ENCODE data around the gene SOX8.

- TF ChIP-seq, protein P1, sequence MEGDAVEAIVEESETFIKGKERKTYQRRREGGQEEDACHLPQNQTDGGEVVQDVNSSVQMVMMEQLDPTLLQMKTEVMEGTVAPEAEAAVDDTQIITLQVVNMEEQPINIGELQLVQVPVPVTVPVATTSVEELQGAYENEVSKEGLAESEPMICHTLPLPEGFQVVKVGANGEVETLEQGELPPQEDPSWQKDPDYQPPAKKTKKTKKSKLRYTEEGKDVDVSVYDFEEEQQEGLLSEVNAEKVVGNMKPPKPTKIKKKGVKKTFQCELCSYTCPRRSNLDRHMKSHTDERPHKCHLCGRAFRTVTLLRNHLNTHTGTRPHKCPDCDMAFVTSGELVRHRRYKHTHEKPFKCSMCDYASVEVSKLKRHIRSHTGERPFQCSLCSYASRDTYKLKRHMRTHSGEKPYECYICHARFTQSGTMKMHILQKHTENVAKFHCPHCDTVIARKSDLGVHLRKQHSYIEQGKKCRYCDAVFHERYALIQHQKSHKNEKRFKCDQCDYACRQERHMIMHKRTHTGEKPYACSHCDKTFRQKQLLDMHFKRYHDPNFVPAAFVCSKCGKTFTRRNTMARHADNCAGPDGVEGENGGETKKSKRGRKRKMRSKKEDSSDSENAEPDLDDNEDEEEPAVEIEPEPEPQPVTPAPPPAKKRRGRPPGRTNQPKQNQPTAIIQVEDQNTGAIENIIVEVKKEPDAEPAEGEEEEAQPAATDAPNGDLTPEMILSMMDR (IDR thresholded peaks at IDR 0.05), result no peak
- TF ChIP-seq ZFX (IDR thresholded peaks at IDR 0.05; ENCODE audit: borderline replicate concordance), result no peak
Observed at GRCh38 chr16:1012135-1012534, 30.6 kb downstream of the SOX8 start.

Measured in 22Rv1 (cell line).